ENCODE data around the gene PAK5. TPM values are rescaled to one million over a fixed set of nuclear protein-coding genes. Genes with fewer than 3 reads are reported as not detected.

PAK5 gene
- total RNA-seq, 1 donor from 2014 or later: 0.25 TPM

DNA sequence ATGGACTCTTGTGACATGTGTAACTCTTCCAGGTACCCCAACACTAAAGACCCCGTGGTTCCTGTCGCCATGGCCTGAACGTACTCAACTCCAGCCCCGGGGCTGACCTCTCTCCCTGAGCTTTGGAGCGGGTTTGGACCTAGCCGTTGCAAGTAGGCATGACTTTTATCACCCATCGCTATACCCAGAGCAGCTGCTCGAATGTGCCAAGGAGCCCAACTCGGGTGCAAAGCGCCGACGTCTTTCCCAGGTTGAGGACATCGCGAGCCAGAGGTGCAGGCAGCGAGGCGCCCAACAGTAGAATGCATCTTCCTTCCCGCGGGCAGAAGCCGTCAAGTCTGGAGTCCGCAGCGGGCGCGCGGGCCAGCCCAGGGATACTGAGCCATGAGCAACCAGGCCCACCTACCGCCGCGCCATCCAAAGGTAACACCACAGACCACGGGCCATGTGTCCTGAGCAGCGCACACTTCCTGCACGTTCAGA, 330.1 kb downstream of the PAK5 start:
- Histone ChIP-seq H3K4me3 (no peak overlapping the region), H3K9me3 (no peaks in the 10 kb centered on the region), H3K27ac (no peak overlapping the region), H3K4me1 (peaks cover 11% of the 10 kb centered on the region), H3K36me3 (no peaks in the 10 kb centered on the region), H3K27me3 (no peaks in the 10 kb centered on the region)
- DNase-seq (ENCODE audit: extremely low spot score in 2 of 2): no peak
- intact Hi-C loops (cut with DNase I): no loop called here
- TF ChIP-seq, protein P1, sequence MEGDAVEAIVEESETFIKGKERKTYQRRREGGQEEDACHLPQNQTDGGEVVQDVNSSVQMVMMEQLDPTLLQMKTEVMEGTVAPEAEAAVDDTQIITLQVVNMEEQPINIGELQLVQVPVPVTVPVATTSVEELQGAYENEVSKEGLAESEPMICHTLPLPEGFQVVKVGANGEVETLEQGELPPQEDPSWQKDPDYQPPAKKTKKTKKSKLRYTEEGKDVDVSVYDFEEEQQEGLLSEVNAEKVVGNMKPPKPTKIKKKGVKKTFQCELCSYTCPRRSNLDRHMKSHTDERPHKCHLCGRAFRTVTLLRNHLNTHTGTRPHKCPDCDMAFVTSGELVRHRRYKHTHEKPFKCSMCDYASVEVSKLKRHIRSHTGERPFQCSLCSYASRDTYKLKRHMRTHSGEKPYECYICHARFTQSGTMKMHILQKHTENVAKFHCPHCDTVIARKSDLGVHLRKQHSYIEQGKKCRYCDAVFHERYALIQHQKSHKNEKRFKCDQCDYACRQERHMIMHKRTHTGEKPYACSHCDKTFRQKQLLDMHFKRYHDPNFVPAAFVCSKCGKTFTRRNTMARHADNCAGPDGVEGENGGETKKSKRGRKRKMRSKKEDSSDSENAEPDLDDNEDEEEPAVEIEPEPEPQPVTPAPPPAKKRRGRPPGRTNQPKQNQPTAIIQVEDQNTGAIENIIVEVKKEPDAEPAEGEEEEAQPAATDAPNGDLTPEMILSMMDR (IDR thresholded peaks at IDR 0.05): no peak
- TF ChIP-seq POLR2A (IDR thresholded peaks at IDR 0.05): no peak
- no peak for TF ChIP-seq POLR2AphosphoS5 (IDR thresholded peaks at IDR 0.05; ENCODE audit: insufficient read depth in 1 of 2, low read depth in 1 of 2)

DNA sequence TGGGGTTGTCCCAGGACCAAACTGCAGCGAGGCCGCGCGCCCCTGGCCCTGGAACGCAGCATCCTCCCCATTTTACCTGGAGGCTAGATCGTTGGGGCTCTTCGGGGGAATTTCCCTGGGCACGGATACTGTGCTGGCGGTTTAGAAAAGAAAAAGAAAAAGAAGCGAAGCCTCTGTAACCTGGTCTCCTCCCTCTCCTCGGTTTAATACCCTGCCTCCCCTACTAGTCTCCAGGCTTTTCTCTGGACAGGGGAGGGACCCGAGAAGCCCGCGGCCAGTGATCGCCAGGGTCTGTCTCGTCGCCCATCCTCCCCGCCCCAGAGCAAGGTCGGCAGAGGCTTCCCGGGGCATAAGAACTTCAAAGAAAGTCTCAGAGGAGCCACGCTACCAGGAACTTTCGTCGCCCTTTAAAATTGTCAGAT, 330.6 kb downstream of the PAK5 start:
- no peaks in the 10 kb centered on the region for H3K27me3 ChIP-seq

DNA sequence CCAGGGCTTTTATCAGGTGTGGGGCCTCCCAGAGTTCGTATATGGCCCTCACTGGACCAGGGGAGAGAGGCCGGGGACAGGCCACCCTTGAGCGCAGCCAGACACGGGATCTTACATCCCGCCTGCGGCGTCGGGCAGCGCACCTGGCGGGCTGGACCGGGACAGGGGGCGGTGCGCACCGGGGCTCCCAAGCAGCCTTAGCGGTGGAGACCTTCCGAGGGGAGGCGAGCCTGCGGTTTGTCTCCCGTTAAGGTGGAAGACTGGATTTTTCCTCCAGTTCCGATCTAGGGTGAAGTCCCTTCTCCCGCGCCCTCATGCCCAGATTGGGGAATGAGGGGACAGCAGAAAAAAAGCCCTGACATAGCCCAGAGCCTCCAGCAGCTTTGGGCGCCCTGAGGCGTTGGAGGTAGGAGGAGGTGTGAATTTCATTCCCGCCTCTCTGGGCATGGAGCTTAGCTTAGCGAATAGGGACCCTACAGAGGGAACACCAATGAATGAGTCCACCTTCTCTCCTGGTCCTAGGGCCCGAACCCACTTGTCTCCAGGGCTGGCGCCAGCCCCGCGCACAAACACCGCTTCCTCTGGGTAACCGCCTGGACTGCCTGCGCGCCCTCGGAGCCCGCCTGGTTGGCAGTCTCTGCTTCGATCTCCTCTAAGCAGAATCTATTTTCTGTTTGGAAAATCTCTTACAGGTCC, 331.2 kb downstream of the PAK5 start:
- no peak for TF ChIP-seq POLR2A (IDR thresholded peaks at IDR 0.05)
- TF ChIP-seq POLR2AphosphoS5 (IDR thresholded peaks at IDR 0.05; ENCODE audit: insufficient read depth in 1 of 2, low read depth in 1 of 2): no peak
- TF ChIP-seq, protein P1 (IDR thresholded peaks at IDR 0.05): no peak
- no peaks in the 10 kb centered on the region for H3K36me3 ChIP-seq
- H3K27ac ChIP-seq: no peak overlapping the region
- H3K9me3 ChIP-seq: no peaks in the 10 kb centered on the region
- no peak for DNase-seq (ENCODE audit: extremely low spot score in 2 of 2)
- intact Hi-C loops (cut with DNase I): no loop called here
- H3K27me3 ChIP-seq: no peaks in the 10 kb centered on the region
- H3K4me3 ChIP-seq: no peak overlapping the region
- peaks cover 11% of the 10 kb centered on the region for H3K4me1 ChIP-seq

More for the DNA sequence above, 330.6 kb downstream of the PAK5 start:
- intact Hi-C loops (cut with DNase I): no loop called here
- TF ChIP-seq POLR2AphosphoS5 (IDR thresholded peaks at IDR 0.05; ENCODE audit: insufficient read depth in 1 of 2, low read depth in 1 of 2) (no peak), POLR2A (IDR thresholded peaks at IDR 0.05) (no peak)
- TF ChIP-seq, protein P1 (IDR thresholded peaks at IDR 0.05): no peak
- Histone ChIP-seq H3K4me1 (peaks cover 11% of the 10 kb centered on the region), H3K27ac (no peak overlapping the region), H3K36me3 (no peaks in the 10 kb centered on the region), H3K9me3 (no peaks in the 10 kb centered on the region), H3K4me3 (no peak overlapping the region)
- no peak for DNase-seq (ENCODE audit: extremely low spot score in 2 of 2)

DNA sequence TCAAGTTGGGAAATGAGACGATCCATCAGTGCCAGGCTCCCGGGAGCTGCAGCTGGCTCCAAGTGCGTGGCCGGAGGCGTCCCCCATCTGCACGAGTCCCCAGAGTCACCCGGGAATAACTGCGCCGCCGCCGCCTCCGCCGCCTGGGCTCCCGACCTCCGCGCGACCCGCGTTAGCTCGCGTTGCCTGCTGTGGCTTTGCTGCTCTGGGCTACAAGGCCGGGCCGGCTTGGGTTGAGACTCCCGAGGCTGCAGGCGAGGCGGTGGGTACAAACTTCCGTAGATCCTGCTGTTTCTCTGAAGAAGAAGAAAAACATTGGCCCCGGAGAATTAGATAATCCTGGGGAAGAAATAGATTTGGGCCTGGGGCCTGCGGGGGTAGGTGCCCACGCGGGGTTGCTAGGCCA, 331.9 kb downstream of the PAK5 start:
- Histone ChIP-seq H3K27me3 (no peaks in the 10 kb centered on the region), H3K4me3 (no peak overlapping the region), H3K9me3 (no peaks in the 10 kb centered on the region), H3K4me1 (peaks cover 11% of the 10 kb centered on the region), H3K36me3 (no peaks in the 10 kb centered on the region), H3K27ac (no peak overlapping the region)
- intact Hi-C loops (cut with DNase I): no loop called here
- DNase-seq (ENCODE audit: extremely low spot score in 2 of 2): no peak
- TF ChIP-seq, protein P1 (IDR thresholded peaks at IDR 0.05): no peak
- TF ChIP-seq POLR2A (IDR thresholded peaks at IDR 0.05): no peak
- no peak for TF ChIP-seq POLR2AphosphoS5 (IDR thresholded peaks at IDR 0.05; ENCODE audit: insufficient read depth in 1 of 2, low read depth in 1 of 2)

DNA sequence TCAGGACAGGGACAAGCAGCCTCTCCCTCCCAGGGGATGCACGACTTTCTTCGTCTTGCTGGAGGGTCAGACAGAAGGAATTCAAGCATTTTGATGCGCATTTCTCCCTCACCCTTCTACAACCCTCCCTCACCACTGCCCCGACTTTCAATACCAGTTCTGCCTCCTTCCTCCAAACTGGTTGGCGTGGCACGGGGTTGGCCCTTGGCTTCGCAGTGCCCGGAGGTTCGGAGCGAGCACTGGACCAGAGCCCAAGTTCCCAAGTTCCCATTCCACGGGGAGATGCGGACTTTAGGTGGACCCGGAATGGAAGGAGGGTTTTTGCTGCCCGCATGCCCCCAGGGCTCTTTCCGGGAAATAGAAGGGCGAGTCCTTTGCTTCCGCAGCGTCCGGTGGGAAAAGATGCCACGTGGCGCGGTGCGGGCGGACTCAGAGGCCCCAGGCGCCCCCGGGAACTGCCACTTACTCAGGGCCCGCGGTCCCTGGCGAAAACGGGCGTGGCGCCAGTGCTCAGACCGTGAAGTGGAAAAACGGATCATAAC, 332.5 kb downstream of the PAK5 start:
- H3K27ac ChIP-seq: no peak overlapping the region
- no peak overlapping the region for H3K4me3 ChIP-seq
- H3K9me3 ChIP-seq: no peaks in the 10 kb centered on the region
- no peaks in the 10 kb centered on the region for H3K36me3 ChIP-seq
- intact Hi-C loops (cut with DNase I): no loop called here
- TF ChIP-seq POLR2AphosphoS5 (IDR thresholded peaks at IDR 0.05; ENCODE audit: insufficient read depth in 1 of 2, low read depth in 1 of 2): no peak
- TF ChIP-seq, protein P1 (IDR thresholded peaks at IDR 0.05): no peak
- TF ChIP-seq POLR2A (IDR thresholded peaks at IDR 0.05): no peak
- peaks cover 11% of the 10 kb centered on the region for H3K4me1 ChIP-seq
- no peak for DNase-seq (ENCODE audit: extremely low spot score in 2 of 2)
- no peaks in the 10 kb centered on the region for H3K27me3 ChIP-seq
